ENCODE results near the gene KCND1.

The KCND1 gene

GRCh38 chrX:48975041-48975440 lies 3.4 kb upstream of the KCND1 start:
- H3K36me3 ChIP-seq (ENCODE audit: control insufficient read depth in 2 of 2, insufficient read depth in 1 of 2, low read length in 2 of 2) = peaks cover 19 to 39% of the 10 kb centered on the region in 2 experiments; a peak in 2 of 3 replicates
- ChIA-PET CTCF (no interaction called here), POLR2A (no interaction called here)
- H3K27ac ChIP-seq (ENCODE audit: extremely low read depth, low read depth, low read length) = no peak overlapping the region
- TF ChIP-seq ZNF266 (tag by site-specific recombination; IDR thresholded peaks at IDR 0.05; ENCODE audit: low read depth) (no peak), PBX3 (CRISPR knock-in tag; IDR thresholded peaks at IDR 0.05) (no peak), ZNF138 (tag by site-specific recombination; IDR thresholded peaks at IDR 0.05; ENCODE audit: borderline replicate concordance) (no peak), ZNF10 (tag by site-specific recombination; IDR thresholded peaks at IDR 0.05) (no peak), ZNF747 (tag by site-specific recombination; IDR thresholded peaks at IDR 0.05) (no peak)
- peaks cover 5% of the 10 kb centered on the region; the same call in 1 of the 2 replicates for H3K4me1 ChIP-seq (ENCODE audit: control insufficient read depth, insufficient read depth, low read length)
- no peak overlapping the region for H3K4me3 ChIP-seq (ENCODE audit: low read depth, low read length)
- no peaks in the 10 kb centered on the region for H3K9me3 ChIP-seq (ENCODE audit: control insufficient read depth, insufficient read depth, low read depth, low read length)

GRCh38 chrX:48974574-48974973 lies 2.9 kb upstream of the KCND1 start:
- CTCF ChIA-PET = no interaction called here
- Histone ChIP-seq H3K36me3 (ENCODE audit: control insufficient read depth in 2 of 2, insufficient read depth in 1 of 2, low read length in 2 of 2) (peaks cover 14 to 35% of the 10 kb centered on the region in 2 experiments; a peak in 2 of 3 replicates), H3K4me3 (ENCODE audit: low read depth, low read length) (no peak overlapping the region), H3K4me1 (ENCODE audit: control insufficient read depth, insufficient read depth, low read length) (peaks cover 5% of the 10 kb centered on the region; the same call in 1 of the 2 replicates), H3K9me3 (ENCODE audit: control insufficient read depth, insufficient read depth, low read depth, low read length) (no peaks in the 10 kb centered on the region), H3K27ac (ENCODE audit: extremely low read depth, low read depth, low read length) (no peak overlapping the region)
- peak; percentile 99 for TF ChIP-seq SCRT1 (tag by site-specific recombination; IDR thresholded peaks at IDR 0.05; ENCODE audit: borderline replicate concordance)
- no peak for TF ChIP-seq MEIS1 (CRISPR knock-in tag; IDR thresholded peaks at IDR 0.05; ENCODE audit: borderline replicate concordance)
- no peak for TF ChIP-seq ZNF280C (tag by site-specific recombination; IDR thresholded peaks at IDR 0.05)
- TF ChIP-seq SCRT2 (tag by site-specific recombination; IDR thresholded peaks at IDR 0.05) = peak; percentile 96
- no peak for TF ChIP-seq ZNF146 (tag by site-specific recombination; IDR thresholded peaks at IDR 0.05)
- TF ChIP-seq KLF9 (tag by site-specific recombination; IDR thresholded peaks at IDR 0.05; ENCODE audit: low read depth) = no peak
- POLR2A ChIA-PET = no interaction called here

- peaks cover 5% of the 10 kb centered on the region; the same call in 1 of the 2 replicates for H3K4me1 ChIP-seq (ENCODE audit: control insufficient read depth, insufficient read depth, low read length)
- ChIA-PET POLR2A (no interaction called here), CTCF (interaction anchor here (1.3 to 1.6 kb wide), 2 partner anchors 54 to 67 kb away, joined by 3 to 8 read pairs; no protein-coding TSS in a partner anchor)
- peaks cover 13 to 35% of the 10 kb centered on the region in 2 experiments; a peak in 2 of 3 replicates for H3K36me3 ChIP-seq (ENCODE audit: control insufficient read depth in 2 of 2, insufficient read depth in 1 of 2, low read length in 2 of 2)
- H3K9me3 ChIP-seq (ENCODE audit: control insufficient read depth, insufficient read depth, low read depth, low read length) = no peaks in the 10 kb centered on the region
- no peak overlapping the region for H3K27ac ChIP-seq (ENCODE audit: extremely low read depth, low read depth, low read length)
- TF ChIP-seq ZNF274 (IDR thresholded peaks at IDR 0.05; ENCODE audit: low read length) (no peak), ZNF274 (tag by site-specific recombination; IDR thresholded peaks at IDR 0.05; ENCODE audit: borderline replicate concordance) (no peak), ZNF76 (tag by site-specific recombination; IDR thresholded peaks at IDR 0.05; ENCODE audit: borderline replicate concordance, low read depth) (no peak), ZNF433 (tag by site-specific recombination; IDR thresholded peaks at IDR 0.05; ENCODE audit: low read depth) (no peak), GLIS2 (tag by site-specific recombination; IDR thresholded peaks at IDR 0.05) (no peak), MZF1 (tag by site-specific recombination; IDR thresholded peaks at IDR 0.05; ENCODE audit: borderline replicate concordance) (no peak), HIC1 (tag by site-specific recombination; IDR thresholded peaks at IDR 0.05) (no peak), ZNF266 (tag by site-specific recombination; IDR thresholded peaks at IDR 0.05; ENCODE audit: low read depth) (no peak), ZNF366 (tag by site-specific recombination; conservative IDR thresholded peaks at IDR 0.05) (no peak), WT1 (tag by site-specific recombination; IDR thresholded peaks at IDR 0.05) (no peak), ZNF214 (tag by site-specific recombination; IDR thresholded peaks at IDR 0.05; ENCODE audit: borderline replicate concordance) (no peak), SCRT2 (tag by site-specific recombination; IDR thresholded peaks at IDR 0.05) (no peak), ZNF830 (tag by site-specific recombination; IDR thresholded peaks at IDR 0.05; ENCODE audit: low read depth) (no peak), ZNF302 (tag by site-specific recombination; IDR thresholded peaks at IDR 0.05; ENCODE audit: low read depth) (no peak), ZNF48 (tag by site-specific recombination; IDR thresholded peaks at IDR 0.05) (no peak), PRDM4 (tag by site-specific recombination; IDR thresholded peaks at IDR 0.05) (no peak)
- H3K4me3 ChIP-seq (ENCODE audit: low read depth, low read length) = no peak overlapping the region
Measured at GRCh38 chrX:48974033-48974432, 2.4 kb upstream of the KCND1 start.

All from HEK293 (cell line).